H1 (cell line): ENCODE results near the gene DGAT2. TPM values are rescaled to one million over a fixed set of nuclear protein-coding genes. Genes with fewer than 3 reads are reported as not detected.
A peak's percentile ranks its signal among the peaks of the same experiment; 100 is the strongest.

Source experiments
- EGR1 ChIP-seq: IDR thresholded peaks from 2 replicates; pipeline ENCODE4 v1.6.1; 2011; ENCODE audit warnings: low read depth, low read length, borderline replicate concordance
- EP300 ChIP-seq, 2 experiments: IDR thresholded peaks; 1 replicate in 1 of 2; 2 replicates in 1 of 2; pipeline ENCODE4 v1.6.1; 2011 to 2012; ENCODE audit warnings: low read depth in 2 of 2, low read length in 2 of 2, mild to moderate bottlenecking in 2 of 2, borderline replicate concordance in 1 of 2, inconsistent platforms in 1 of 2, moderate library complexity in 1 of 2
- EZH2 ChIP-seq: fragments of 200-600 bp; sonication (generic); IDR thresholded peaks from 2 replicates; pipeline ENCODE4 v1.7.1; 2012; ENCODE audit warnings: low read depth, mild to moderate bottlenecking, moderate library complexity, low read length, inconsistent platforms; ENCODE audit not compliant: severe bottlenecking
- JUN ChIP-seq: IDR thresholded peaks from 2 replicates; pipeline ENCODE4 v1.6.1; 2011; ENCODE audit warnings: low read depth, mild to moderate bottlenecking, improper control_type of control experiment, low read length
- KDM1A ChIP-seq: fragments of 200-600, 300-600 bp; sonication (generic); IDR thresholded peaks from 2 replicates; pipeline ENCODE4 v1.7.1; 2016; ENCODE audit warnings: mild to moderate bottlenecking, low read length, borderline replicate concordance
- NANOG ChIP-seq: IDR thresholded peaks from 2 replicates; pipeline ENCODE4 v1.6.1; 2011; ENCODE audit warnings: low read length, low read depth, mild to moderate bottlenecking, inconsistent platforms; ENCODE audit not compliant: insufficient read depth, poor library complexity, severe bottlenecking
- RXRA ChIP-seq: IDR thresholded peaks from 2 replicates; pipeline ENCODE4 v1.6.1; 2011; ENCODE audit warnings: low read depth, mild to moderate bottlenecking, low read length, moderate library complexity; ENCODE audit not compliant: insufficient read depth
- SUZ12 ChIP-seq: fragments of 200-600 bp; sonication (generic); IDR thresholded peaks from 2 replicates; pipeline ENCODE4 v1.6.1; 2012; ENCODE audit warnings: mild to moderate bottlenecking, inconsistent platforms, low read length, moderate library complexity, mixed read lengths
- polyA plus RNA-seq, 7 experiments: library from polyadenylated mRNA; depleted of rRNA in 3 of 7; stranded (reverse) in 5 of 7; unstranded in 2 of 7; fragments of >200 nt in 5 of 7; fragments of 200-250 nt in 2 of 7; gene quantifications; 1 replicate in 5 of 7; 2 replicates in 1 of 7; 4 replicates in 1 of 7; pipeline versions ENCODE4 v1.2.1 to v1.2.3, GENCODE V29; 2011 to 2013; ENCODE audit warnings: missing spikeins in 2 of 7, mixed read lengths in 2 of 7
- total RNA-seq: library from RNA; stranded (reverse); fragmentation: NEBNext Ultra II Directional; extraction: Animal tissue kit (Norgen Biotek cat#: 25700); gene quantifications from 2 replicates; pipeline ENCODE4 v1.2.1, GENCODE V29; 2021
- TF ChIP-seq, protein P1 (sequence below), 3 experiments: IDR thresholded peaks; 1 replicate in 2 of 3; 2 replicates in 1 of 3; pipeline versions ENCODE4 v1.5.1 to v1.6.1; 2011; ENCODE audit warnings: low read length in 3 of 3, mild to moderate bottlenecking in 3 of 3, inconsistent platforms in 2 of 3, low read depth in 1 of 3, moderate library complexity in 1 of 3; ENCODE audit not compliant: insufficient read depth in 1 of 3; ENCODE audit errors: control extremely low read depth in 1 of 3
- TF ChIP-seq, protein P2 (sequence below): IDR thresholded peaks from 2 replicates; pipeline ENCODE4 v1.6.1; 2012; ENCODE audit warnings: inconsistent platforms

Gene DGAT2
- total and polyA plus RNA-seq, 2 of the 8 experiments (the other 6 are each of a cell fraction or from before 2014, with no cell fraction given): 3.2 to 5.9 TPM

DNA sequence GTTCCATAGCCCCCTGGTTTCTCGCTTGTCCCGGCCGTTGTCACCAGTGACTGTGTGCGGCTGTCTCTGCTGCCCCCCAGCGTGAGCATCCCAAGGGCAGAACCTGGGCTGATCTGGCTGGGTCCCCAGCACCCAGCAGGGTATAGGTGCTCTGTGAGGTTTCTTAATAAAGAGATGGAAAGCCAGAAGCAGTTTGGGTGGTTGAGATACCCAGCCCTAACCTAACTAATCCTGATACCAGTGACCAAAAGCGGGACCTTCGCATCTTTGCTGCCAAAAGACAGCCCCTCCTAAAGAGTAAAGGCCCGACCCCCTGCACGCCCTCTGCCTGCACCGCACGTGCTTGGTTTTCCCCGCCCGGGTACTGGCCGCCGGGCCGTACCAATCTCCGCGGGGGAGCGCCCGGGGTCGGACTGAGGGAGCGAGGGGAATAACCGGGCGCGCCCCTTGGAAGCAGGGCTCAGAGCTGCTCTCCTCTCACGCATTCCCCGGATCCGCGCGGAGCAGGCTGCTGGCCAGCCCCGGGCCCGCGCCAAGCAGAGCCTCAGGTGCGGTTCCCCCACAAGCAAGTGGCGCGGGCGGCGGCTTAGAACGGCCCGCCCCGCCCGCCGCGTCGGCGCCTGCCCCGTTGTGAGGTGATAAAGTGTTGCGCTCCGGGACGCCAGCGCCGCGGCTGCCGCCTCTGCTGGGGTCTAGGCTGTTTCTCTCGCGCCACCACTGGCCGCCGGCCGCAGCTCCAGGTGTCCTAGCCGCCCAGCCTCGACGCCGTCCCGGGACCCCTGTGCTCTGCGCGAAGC is at the start of gene DGAT2 (continued):
- TF ChIP-seq, protein P1, sequence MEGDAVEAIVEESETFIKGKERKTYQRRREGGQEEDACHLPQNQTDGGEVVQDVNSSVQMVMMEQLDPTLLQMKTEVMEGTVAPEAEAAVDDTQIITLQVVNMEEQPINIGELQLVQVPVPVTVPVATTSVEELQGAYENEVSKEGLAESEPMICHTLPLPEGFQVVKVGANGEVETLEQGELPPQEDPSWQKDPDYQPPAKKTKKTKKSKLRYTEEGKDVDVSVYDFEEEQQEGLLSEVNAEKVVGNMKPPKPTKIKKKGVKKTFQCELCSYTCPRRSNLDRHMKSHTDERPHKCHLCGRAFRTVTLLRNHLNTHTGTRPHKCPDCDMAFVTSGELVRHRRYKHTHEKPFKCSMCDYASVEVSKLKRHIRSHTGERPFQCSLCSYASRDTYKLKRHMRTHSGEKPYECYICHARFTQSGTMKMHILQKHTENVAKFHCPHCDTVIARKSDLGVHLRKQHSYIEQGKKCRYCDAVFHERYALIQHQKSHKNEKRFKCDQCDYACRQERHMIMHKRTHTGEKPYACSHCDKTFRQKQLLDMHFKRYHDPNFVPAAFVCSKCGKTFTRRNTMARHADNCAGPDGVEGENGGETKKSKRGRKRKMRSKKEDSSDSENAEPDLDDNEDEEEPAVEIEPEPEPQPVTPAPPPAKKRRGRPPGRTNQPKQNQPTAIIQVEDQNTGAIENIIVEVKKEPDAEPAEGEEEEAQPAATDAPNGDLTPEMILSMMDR (IDR thresholded peaks at IDR 0.05; ENCODE audit: control extremely low read depth in 1 of 3, insufficient read depth in 1 of 3, low read depth in 1 of 3, low read length in 3 of 3): peak in 1 of 3 experiments; percentile 4; a peak in 1 of 4 replicates
- no peak for TF ChIP-seq RXRA
- peak; percentile 61 for TF ChIP-seq NANOG
- TF ChIP-seq EGR1: 0 out of 2 replicates have a peak, but pooled peaks have one; percentile 35
- TF ChIP-seq, protein P2, sequence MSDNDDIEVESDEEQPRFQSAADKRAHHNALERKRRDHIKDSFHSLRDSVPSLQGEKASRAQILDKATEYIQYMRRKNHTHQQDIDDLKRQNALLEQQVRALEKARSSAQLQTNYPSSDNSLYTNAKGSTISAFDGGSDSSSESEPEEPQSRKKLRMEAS: peak; percentile 99
- TF ChIP-seq KDM1A: no peak
- TF ChIP-seq EZH2: no peak
- no peak for TF ChIP-seq SUZ12
- TF ChIP-seq EP300 (IDR thresholded peaks at IDR 0.05; ENCODE audit: borderline replicate concordance in 1 of 2, low read depth in 2 of 2, low read length in 2 of 2): peak in 1 of 2 experiments; percentile 93; a peak in 1 of 3 replicates
- no peak for TF ChIP-seq JUN
